Stimulated activated naive CD8-positive, alpha-beta T cell treated with anti-CD3 and anti-CD28 coated beads, Interleukin-15, Interleukin-2, amounts not matched to agents 100 ng/mL and 50 ng/mL, for 24 hours (primary cell): ENCODE results near the gene TOMM22.

Experiments used
- H3K27ac Mint-ChIP-seq: one replicate; pipeline ENCODE4 v1.8.0; 2021; ENCODE audit warnings: mild to moderate bottlenecking, mixed read lengths
- H3K27me3 Mint-ChIP-seq: one replicate; pipeline ENCODE4 v1.8.0; 2021; ENCODE audit warnings: mixed read lengths
- H3K36me3 Mint-ChIP-seq: one replicate; pipeline ENCODE4 v1.8.0; 2021; ENCODE audit warnings: low read depth, mixed read lengths
- H3K4me1 Mint-ChIP-seq: one replicate; pipeline ENCODE4 v1.8.0; 2021; ENCODE audit warnings: low read depth, mixed read lengths
- H3K4me3 Mint-ChIP-seq: one replicate; pipeline ENCODE4 v1.8.0; 2021; ENCODE audit warnings: mild to moderate bottlenecking, mixed read lengths
- H3K9me3 Mint-ChIP-seq: one replicate; pipeline ENCODE4 v1.8.0; 2021; ENCODE audit warnings: mixed read lengths

Gene TOMM22

GRCh38 chr22:38674888-38675287, 6.9 kb upstream of the TOMM22 start:
- Mint-ChIP-seq H3K4me3 (no peak overlapping the region), H3K27me3 (no peaks in the 10 kb centered on the region)

GRCh38 chr22:38675833-38676232, 5.9 kb upstream of the TOMM22 start:
- no peak overlapping the region for H3K27ac Mint-ChIP-seq
- no peaks in the 10 kb centered on the region for H3K9me3 Mint-ChIP-seq
- no peaks in the 10 kb centered on the region for H3K4me1 Mint-ChIP-seq
- peaks cover 19% of the 10 kb centered on the region for H3K36me3 Mint-ChIP-seq
- H3K27me3 Mint-ChIP-seq: no peaks in the 10 kb centered on the region
- H3K4me3 Mint-ChIP-seq: no peak overlapping the region

More at GRCh38 chr22:38674888-38675287, 6.9 kb upstream of the TOMM22 start:
- Mint-ChIP-seq H3K27ac (no peak overlapping the region), H3K9me3 (no peaks in the 10 kb centered on the region), H3K4me1 (no peaks in the 10 kb centered on the region), H3K36me3 (peaks cover 22% of the 10 kb centered on the region)

- Mint-ChIP-seq H3K27me3 (no peaks in the 10 kb centered on the region), H3K27ac (no peak overlapping the region), H3K4me1 (peaks cover 28% of the 10 kb centered on the region), H3K36me3 (peaks cover 71% of the 10 kb centered on the region), H3K9me3 (no peaks in the 10 kb centered on the region), H3K4me3 (no peak overlapping the region)
Observed at GRCh38 chr22:38684895-38685294, 3.1 kb downstream of the TOMM22 start.

GRCh38 chr22:38685761-38686160, 4.0 kb downstream of the TOMM22 start:
- no peak overlapping the region for H3K27ac Mint-ChIP-seq
- H3K27me3 Mint-ChIP-seq: no peaks in the 10 kb centered on the region
- peaks cover 28% of the 10 kb centered on the region for H3K4me1 Mint-ChIP-seq
- no peak overlapping the region for H3K4me3 Mint-ChIP-seq
- H3K9me3 Mint-ChIP-seq: no peaks in the 10 kb centered on the region
- peaks cover 73% of the 10 kb centered on the region for H3K36me3 Mint-ChIP-seq

GRCh38 chr22:38689651-38690050, 7.9 kb downstream of the TOMM22 start:
- H3K27ac Mint-ChIP-seq: no peak overlapping the region
- no peaks in the 10 kb centered on the region for H3K9me3 Mint-ChIP-seq
- H3K27me3 Mint-ChIP-seq: no peaks in the 10 kb centered on the region
- no peak overlapping the region for H3K4me3 Mint-ChIP-seq
- H3K4me1 Mint-ChIP-seq: peaks cover 11% of the 10 kb centered on the region
- peaks cover 75% of the 10 kb centered on the region for H3K36me3 Mint-ChIP-seq

- H3K27ac Mint-ChIP-seq: no peak overlapping the region
- H3K4me3 Mint-ChIP-seq: no peak overlapping the region
- no peaks in the 10 kb centered on the region for H3K9me3 Mint-ChIP-seq
- peaks cover 76% of the 10 kb centered on the region for H3K36me3 Mint-ChIP-seq
- H3K27me3 Mint-ChIP-seq: no peaks in the 10 kb centered on the region
- peaks cover 52% of the 10 kb centered on the region for H3K4me1 Mint-ChIP-seq
Observed at GRCh38 chr22:38694049-38694448, 12.3 kb downstream of the TOMM22 start.

GRCh38 chr22:38694940-38695339, 13.2 kb downstream of the TOMM22 start:
- peak overlapping the region; percentile 1 for H3K4me3 Mint-ChIP-seq
- H3K4me1 Mint-ChIP-seq: peaks cover 61% of the 10 kb centered on the region
- no peaks in the 10 kb centered on the region for H3K9me3 Mint-ChIP-seq
- peak overlapping the region; percentile 10 for H3K27ac Mint-ChIP-seq
- no peaks in the 10 kb centered on the region for H3K27me3 Mint-ChIP-seq
- H3K36me3 Mint-ChIP-seq: peaks cover 76% of the 10 kb centered on the region

- H3K4me3 Mint-ChIP-seq: peak overlapping the region; percentile 86
- peaks cover 68% of the 10 kb centered on the region for H3K36me3 Mint-ChIP-seq
- H3K4me1 Mint-ChIP-seq: peaks cover 68% of the 10 kb centered on the region
- H3K27me3 Mint-ChIP-seq: no peaks in the 10 kb centered on the region
- no peaks in the 10 kb centered on the region for H3K9me3 Mint-ChIP-seq
- peak overlapping the region; percentile 86 for H3K27ac Mint-ChIP-seq
Observed at GRCh38 chr22:38696606-38697424, 15.1 kb downstream of the TOMM22 start.

- no peaks in the 10 kb centered on the region for H3K27me3 Mint-ChIP-seq
- H3K27ac Mint-ChIP-seq: peak overlapping the region; percentile 86
- peaks cover 69% of the 10 kb centered on the region for H3K4me1 Mint-ChIP-seq
- H3K36me3 Mint-ChIP-seq: peaks cover 63% of the 10 kb centered on the region
- H3K9me3 Mint-ChIP-seq: no peaks in the 10 kb centered on the region
- peak overlapping the region; percentile 86 for H3K4me3 Mint-ChIP-seq
Observed at GRCh38 chr22:38697425-38698089, 15.8 kb downstream of the TOMM22 start.

GRCh38 chr22:38698407-38699094, 16.8 kb downstream of the TOMM22 start:
- peak overlapping the region; percentile 86 for H3K4me3 Mint-ChIP-seq
- no peaks in the 10 kb centered on the region for H3K9me3 Mint-ChIP-seq
- peak overlapping the region; percentile 94 for H3K27ac Mint-ChIP-seq
- H3K36me3 Mint-ChIP-seq: peaks cover 54% of the 10 kb centered on the region
- H3K4me1 Mint-ChIP-seq: peaks cover 65% of the 10 kb centered on the region
- no peaks in the 10 kb centered on the region for H3K27me3 Mint-ChIP-seq

GRCh38 chr22:38699143-38699542, 17.4 kb downstream of the TOMM22 start:
- peaks cover 50% of the 10 kb centered on the region for H3K36me3 Mint-ChIP-seq
- H3K27ac Mint-ChIP-seq: peak overlapping the region; percentile 94
- peak overlapping the region; percentile 86 for H3K4me3 Mint-ChIP-seq
- H3K9me3 Mint-ChIP-seq: no peaks in the 10 kb centered on the region
- peaks cover 70% of the 10 kb centered on the region for H3K4me1 Mint-ChIP-seq
- no peaks in the 10 kb centered on the region for H3K27me3 Mint-ChIP-seq

GRCh38 chr22:38699784-38700183, 18.0 kb downstream of the TOMM22 start:
- Mint-ChIP-seq H3K4me1 (peaks cover 69% of the 10 kb centered on the region), H3K4me3 (peak overlapping the region; percentile 86), H3K27ac (peak overlapping the region; percentile 94), H3K9me3 (no peaks in the 10 kb centered on the region), H3K36me3 (peaks cover 44% of the 10 kb centered on the region), H3K27me3 (no peaks in the 10 kb centered on the region)

GRCh38 chr22:38700270-38700788, 18.6 kb downstream of the TOMM22 start:
- H3K4me3 Mint-ChIP-seq: peak overlapping the region; percentile 86
- peak overlapping the region; percentile 94 for H3K27ac Mint-ChIP-seq
- no peaks in the 10 kb centered on the region for H3K9me3 Mint-ChIP-seq
- H3K27me3 Mint-ChIP-seq: no peaks in the 10 kb centered on the region
- peaks cover 38% of the 10 kb centered on the region for H3K36me3 Mint-ChIP-seq
- H3K4me1 Mint-ChIP-seq: peaks cover 69% of the 10 kb centered on the region

GRCh38 chr22:38700789-38701628, 19.3 kb downstream of the TOMM22 start, which contains the start of gene JOSD1:
Gene JOSD1, minus strand, starts transcription at chr22:38700943. Its CDS starts 956 bp downstream, at chr22:38699987.
- H3K4me3 Mint-ChIP-seq: peak within 1 kb of the TSS; percentile 86
- no peaks in the 10 kb centered on the region for H3K9me3 Mint-ChIP-seq
- H3K36me3 Mint-ChIP-seq: peaks cover 38% of the 10 kb centered on the region
- peaks cover 68% of the 10 kb centered on the region for H3K4me1 Mint-ChIP-seq
- peak within 1 kb of the TSS; percentile 99 for H3K27ac Mint-ChIP-seq
- no peaks in the 10 kb centered on the region for H3K27me3 Mint-ChIP-seq
